Upper lobe of left lung (tissue), 4 donors: ENCODE data around the gene RAB11B.

Source experiments
- CTCF ChIP-seq, 6 experiments: fragments of 450-650 bp in 4 of 6; fragments of 200-600 bp in 2 of 6; sonication (generic) in 2 of 6; IDR thresholded peaks; one replicate each; pipeline ENCODE4 v1.5.1; 2016 to 2019; ENCODE audit warnings: antibody characterized with exemption in 6 of 6
- POLR2AphosphoS5 ChIP-seq, 2 donors: sonication (generic); formaldehyde crosslinking; IDR thresholded peaks; one replicate each; pipeline ENCODE4 v1.5.1; 2017; ENCODE audit warnings: antibody characterized with exemption in 2 of 2

- TF ChIP-seq CTCF (IDR thresholded peaks at IDR 0.05) (no peak), POLR2AphosphoS5 (IDR thresholded peaks at IDR 0.05) (peak in 1 of 2 donors; percentile 4)
Measured at GRCh38 chr19:8373867-8374813, 16.0 kb upstream of the RAB11B start.
